NCI-H1092 (cell line): Measurements from ENCODE around the gene TXNDC5.

Source experiments
- DNase-seq: peaks from one replicate; lab custom pipeline; 2025; lab: John Stamatoyannopoulos, UW

TXNDC5 gene

DNA sequence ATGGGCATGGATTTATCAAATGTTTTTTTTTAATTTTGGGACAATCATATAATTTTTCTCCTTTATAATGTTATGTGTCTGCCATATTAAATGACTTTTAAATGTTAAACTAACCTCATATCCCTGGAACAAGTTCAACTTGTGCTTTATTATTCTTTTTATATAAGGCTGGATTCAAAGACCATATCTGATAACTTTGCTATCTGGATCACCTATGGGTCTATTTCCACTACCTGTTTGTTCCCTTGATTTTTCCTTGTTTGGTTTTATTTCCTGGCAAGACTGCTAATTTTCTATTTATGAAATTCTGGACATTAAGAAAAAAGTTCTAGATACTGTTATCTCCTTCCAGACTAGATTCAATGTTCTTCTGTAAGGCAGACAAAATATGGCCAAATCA lies 58.8 kb downstream of the TXNDC5 start:
- DNase-seq: no peak

DNA sequence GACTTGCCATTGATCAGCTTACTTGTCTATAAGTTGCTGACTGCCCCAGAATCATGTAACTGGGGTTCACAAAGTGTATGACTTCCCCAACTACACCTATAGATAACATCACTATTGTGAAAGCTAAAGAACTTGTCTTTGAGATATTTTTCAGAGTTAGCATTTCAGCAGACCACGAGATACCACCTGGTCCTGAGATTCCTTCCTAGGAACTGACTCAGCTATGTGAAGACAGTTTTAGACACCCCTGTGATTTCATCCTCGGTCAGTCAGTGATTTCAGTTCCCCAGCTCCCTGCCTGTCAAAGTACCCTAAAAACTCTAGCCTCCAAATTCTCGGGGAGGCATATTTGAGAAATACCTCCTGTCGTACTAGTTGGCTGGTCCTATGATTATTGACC lies 62.4 kb downstream of the TXNDC5 start:
- DNase-seq: no peak

DNA sequence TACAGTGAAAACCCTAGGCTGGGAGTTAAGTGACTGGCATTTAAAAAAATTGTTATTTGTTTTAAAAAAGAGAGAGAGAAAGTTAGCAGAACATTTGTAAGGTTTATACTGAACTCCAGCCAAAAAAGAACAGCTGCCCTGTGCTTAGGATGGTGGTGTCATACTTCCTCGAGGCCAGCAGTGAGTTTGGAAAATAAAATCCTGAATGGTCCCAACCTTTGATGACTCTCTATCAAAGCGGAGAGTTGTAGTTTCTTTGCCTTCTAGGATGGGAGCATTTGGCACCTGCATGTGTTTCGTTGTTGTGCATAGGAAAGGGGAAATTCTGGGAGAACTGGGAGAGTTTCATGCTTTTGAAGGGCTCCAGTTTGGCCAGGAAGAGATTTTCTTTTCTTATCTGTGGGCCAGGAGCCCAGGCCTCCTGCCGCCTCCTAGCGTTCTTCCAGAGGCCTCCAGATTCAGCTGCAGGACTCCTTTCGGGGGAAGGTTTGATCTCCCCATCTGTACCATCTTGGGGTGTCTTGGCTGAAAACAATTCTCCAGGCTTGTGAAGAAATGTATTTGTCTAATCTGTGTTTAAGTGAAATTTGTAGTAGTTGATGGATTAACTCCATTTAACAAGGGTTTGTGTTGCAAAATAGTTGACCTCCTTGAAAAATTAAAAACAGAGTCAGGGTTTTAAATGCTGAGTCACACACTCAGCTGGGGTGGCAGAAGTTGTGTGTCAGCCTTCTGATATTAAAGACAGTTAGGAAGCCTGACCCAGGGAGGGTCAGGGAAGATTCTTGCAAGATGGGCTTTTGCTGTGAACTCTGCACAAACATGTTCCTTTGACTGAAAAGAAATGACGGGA lies 63.4 kb downstream of the TXNDC5 start:
- no peak for DNase-seq

DNA sequence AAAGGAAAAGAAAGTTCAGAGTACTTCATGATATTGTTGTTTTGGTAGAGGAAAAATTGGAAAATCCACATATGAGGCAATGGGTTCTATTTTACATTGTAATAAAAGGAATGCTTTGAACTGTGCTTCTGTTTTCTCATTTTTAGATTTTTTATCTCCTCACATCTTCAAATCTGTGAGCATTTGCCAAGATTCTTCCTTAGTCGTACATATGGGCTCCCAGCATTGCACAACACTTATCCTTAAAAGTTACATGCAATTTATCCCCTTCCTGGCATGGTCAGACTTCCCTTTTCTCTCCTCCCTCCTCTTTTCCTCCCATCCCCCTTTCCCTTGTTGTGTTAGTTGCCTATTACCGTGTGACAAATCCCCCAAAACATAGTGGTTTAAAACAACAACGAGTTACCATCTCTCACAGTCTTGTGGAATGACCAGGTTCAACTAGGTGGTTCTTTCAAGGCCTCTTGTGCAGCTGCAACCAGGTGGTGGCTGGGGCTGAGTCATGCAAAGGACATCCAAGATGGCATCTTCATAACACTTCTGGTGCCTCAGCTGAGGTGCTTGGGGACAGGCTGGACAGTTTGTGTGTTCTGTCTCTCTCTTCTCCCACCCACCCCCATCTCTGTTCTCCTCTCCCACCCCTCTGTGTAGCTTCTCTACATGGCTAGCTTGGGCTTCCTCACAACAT lies 68.7 kb downstream of the TXNDC5 start:
- DNase-seq: no peak

DNA sequence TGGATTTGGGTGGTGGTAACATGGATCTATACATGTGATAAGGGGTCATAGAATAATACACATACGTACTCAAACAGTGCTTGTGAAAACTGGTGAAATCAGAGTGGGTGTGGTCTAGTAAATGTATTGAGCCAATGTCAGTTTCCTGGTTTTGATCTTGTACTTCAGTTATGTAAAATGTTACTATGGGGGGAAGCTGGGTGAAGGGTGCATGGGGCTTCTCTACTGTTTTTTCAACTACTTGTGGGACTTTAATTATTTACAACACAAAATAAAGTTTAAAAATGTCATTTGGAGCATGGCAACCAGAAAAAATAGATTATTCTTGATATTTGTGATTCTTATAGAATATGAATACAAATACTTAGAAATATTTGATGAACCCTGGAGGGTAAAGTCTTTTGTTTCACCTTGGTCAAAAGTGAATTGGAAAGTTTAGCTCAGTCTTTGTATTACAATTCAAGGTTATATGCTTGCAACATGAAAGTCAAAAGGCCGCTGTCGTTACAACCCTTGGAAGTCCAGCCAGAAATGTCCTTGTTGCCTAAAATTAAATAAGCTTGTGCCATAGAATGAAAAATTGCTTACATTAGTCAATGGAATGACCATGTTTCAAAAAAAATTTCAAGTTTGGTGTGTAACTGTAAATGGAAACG lies 74.1 kb downstream of the TXNDC5 start:
- no peak for DNase-seq

DNA sequence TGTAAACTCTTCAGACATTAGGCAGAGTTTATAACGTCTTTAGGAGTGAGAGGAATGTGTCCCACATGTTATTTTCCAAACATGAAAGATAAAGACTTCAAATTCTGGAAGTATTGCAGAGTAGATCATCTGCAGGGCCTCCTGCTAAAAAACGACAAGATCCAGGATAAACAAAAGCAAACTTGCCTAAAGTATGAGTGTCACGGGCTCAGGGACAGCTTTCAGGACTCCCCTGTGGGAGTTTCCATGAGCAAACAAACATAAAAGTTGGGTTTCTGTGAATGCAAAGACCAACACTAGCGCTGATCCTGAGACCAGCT lies 76.9 kb downstream of the TXNDC5 start:
- DNase-seq: no peak

DNA sequence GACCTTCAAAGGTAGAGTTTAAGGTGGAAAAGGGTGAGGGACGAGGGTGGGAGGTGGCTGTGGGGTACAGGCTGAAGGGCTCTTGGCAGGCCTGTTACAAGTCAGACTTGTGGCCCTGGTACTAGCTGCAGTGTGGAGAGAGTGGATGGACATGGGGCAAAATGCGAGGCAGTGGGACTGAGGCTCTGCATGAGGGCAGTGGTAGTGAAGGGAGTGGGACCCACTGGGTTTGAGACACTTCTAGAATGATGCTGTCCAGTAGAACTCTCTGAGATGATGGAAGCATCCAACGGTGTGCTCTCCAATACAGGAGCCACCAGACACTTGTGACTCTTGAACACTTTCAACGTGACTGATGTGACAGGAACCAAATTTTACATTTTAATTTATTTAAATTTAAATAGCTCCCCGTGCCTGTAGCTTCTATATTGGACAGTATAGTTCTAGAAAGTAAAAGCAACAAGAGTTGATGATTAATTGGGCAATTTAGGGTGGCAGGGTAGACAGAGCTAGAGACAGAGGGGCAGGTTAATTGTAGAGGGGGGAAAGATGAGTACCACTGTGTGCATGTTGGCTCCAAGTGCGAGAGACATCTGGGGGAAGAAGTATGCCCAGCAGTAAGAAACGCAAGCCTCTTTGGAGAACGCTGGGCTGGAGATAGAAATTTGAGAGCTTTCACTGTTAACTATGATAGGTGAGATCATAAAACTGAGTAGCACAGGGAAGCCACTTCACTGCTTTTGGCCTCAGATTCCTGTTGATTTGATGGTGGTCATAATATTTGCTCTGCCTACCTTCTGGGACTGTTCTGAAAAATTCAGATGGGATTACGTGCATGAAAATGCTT lies 77.5 kb downstream of the TXNDC5 start:
- DNase-seq: no peak
